ENCODE measurements around the gene GTF2H4.

GTF2H4 gene

DNA sequence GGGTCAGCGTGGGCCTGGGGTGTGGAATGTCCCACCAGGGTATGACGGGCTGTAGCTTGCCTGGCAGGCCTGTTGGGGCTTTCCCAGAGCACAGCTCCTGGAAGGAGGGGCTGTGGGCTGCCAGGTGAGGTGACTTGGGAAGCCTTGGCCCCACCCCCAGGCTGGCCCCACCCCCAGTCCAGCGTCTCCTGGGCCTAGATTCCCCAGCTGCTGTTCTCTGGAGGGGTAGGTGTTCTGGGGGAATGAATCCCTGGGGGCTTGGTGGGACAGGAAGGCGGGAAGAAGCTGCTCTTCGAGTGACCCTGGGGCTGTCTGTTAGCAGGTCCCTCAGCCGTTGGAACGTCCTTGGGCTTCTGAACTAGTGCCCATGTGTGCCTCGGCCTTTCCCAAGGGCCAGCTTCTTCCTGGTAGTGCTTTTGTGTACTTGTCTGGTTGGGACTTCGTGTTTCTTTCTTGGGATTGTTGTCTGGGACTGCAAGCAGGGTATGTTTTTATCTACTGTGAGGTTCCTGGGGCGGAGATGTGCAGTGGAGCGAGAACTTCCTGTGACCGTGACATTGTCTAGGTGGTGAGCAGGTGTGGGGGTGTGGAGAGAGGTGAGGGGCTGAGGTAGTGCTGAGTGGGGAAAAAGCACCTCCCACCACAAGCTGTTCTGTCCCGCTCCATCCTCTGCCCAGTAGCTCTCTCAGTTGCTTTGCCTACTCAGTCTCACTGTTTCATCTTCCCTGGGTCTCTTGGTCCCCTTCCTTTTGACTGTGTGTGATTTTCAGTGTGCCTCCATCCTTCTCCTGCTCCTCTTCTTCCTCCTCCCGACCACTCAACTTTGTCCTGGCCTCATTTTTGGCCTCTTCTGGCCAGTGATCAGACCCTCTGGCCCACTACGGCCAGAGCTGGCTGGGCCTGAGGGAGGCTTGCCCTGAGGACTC lies 25.0 kb upstream of the GTF2H4 start:
- DNase-seq, result no peak

DNA sequence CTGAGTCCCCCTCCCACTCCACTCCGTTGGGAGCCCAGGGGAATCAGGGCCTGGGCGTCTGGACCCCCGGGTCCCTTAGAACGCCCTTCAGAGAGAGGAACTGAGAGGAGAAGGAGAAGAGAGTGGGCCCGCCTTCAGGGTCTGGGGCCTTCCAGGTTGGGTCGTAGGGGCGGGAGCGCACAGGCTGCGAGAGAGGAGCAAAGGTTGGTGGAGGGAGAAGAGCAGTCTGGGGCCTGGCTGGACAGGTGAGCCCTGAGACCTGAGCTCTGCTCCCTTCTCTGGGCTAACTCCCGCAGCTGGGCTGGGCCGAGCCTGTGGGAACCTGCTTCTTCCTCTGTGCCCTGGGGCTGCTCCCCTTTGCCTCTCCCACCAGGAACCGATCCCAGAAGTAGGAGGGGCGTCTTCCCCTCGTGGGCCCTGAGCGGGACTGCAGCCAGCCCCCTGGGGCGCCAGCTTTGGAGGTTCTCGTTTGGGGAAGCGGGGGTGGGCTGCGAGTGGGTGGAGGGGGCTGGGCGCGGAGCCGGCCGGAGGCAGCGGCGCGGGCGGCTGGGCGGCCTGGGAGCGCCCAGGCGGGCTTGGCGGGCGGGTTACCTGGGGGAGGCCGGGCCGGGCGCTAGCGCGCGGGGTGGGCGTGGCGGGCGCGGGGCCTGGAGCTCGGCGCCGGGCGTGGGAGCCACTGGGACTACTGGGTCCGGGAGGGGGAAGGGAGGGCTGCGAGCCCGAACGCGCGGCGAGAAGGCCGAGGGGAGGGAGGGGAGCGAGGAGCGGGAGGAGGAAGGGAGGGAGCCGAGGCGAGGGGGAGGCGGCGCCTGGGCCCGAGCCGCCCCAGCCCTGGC lies 24.1 kb upstream of the GTF2H4 start, which contains the start of gene DDR1:
Gene DDR1 (plus strand): TSS at position 835 of the 836 bp plus-strand sequence. CDS start 4,211 bp downstream, outside the sequence.
- DNase-seq, result peak; percentile 32

GRCh38 chr6:30884521-30885480 lies 23.2 kb upstream of the GTF2H4 start:
- no peak for DNase-seq

DNA sequence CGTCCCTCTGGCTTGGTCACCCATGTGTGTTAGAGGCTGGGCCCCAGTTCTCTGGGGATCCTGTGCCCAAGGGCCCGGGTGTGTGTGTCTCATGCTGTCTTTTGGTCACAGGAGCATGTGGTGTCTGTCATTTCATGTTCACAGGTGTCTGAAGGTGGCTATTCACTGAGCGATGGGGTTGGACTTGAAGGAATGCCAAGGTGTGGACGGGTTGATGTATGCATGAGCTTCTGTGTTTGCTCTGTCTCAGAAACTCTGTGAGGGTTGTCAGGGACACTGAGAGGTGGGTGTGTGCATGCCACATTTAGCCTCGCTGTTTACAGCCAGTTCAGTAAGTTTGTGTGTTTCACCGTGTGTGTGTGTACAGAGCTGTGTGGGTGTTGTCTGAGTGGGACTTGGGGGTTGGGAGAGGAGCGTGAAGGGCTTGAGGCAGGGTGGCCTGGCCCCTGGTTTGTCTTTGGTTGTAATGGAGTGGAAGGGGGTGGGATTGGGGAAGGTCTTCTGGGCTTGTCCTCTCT lies 22.5 kb upstream of the GTF2H4 start:
- DNase-seq, result no peak

GRCh38 chr6:30885999-30886896 lies 21.8 kb upstream of the GTF2H4 start:
- no peak for DNase-seq

DNA sequence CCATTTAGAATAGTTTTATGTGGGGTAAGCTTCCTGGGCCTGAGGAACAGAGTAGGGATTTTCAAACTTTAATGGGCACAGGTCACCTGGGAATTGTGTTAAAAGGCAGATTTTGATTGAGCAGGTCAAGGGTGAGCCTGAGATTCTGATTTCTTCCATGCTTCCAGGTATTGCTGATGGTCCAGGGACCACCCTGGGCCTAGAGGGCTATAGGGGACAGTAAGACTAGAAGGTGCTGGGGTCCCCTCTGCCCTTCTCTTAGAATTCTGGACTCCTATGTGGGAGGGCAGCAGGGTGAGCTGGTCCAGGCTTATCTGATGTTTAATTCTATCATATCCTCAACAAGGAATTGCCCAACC lies 21.1 kb upstream of the GTF2H4 start:
- DNase-seq, result no peak

DNA sequence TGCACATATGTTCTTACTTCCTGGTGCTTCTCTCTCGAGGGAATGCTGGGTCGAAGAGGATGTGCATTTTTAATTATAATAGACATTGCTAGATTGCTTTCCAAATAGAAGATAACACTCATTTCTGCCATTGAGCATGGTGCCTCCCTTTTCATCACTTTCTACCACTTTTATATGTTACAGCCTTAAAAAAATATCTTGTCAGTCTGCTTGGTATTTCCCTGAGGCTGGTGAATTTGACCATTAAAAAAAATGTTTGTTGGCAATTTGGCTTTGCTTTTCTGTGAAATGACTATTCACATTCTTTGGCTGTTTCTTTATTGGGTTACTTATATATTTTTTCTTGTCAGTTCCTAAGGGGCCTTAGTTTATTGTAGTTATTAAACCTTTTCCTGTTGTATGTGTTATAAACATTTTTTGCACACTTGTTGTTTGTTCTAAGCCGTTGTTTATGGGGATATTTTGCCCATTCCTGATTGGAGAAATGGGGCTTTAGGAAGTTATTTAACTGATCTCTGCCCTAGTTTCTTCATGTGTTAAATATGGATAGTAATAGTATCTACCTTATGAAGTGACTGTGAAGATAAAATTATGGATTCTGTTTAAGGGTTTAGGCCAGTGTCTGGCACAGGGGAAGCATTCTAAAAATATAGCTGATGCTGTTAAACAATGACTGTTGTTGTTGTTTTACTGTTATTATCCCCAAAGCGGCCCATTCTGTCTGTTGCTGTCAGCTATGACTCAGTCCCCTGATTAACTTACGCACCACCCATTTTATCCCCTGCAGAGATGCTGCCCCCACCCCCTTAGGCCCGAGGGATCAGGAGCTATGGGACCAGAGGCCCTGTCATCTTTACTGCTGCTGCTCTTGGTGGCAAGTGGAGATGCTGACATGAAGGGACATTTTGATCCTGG lies 19.8 kb upstream of the GTF2H4 start:
- no peak for DNase-seq

DNA sequence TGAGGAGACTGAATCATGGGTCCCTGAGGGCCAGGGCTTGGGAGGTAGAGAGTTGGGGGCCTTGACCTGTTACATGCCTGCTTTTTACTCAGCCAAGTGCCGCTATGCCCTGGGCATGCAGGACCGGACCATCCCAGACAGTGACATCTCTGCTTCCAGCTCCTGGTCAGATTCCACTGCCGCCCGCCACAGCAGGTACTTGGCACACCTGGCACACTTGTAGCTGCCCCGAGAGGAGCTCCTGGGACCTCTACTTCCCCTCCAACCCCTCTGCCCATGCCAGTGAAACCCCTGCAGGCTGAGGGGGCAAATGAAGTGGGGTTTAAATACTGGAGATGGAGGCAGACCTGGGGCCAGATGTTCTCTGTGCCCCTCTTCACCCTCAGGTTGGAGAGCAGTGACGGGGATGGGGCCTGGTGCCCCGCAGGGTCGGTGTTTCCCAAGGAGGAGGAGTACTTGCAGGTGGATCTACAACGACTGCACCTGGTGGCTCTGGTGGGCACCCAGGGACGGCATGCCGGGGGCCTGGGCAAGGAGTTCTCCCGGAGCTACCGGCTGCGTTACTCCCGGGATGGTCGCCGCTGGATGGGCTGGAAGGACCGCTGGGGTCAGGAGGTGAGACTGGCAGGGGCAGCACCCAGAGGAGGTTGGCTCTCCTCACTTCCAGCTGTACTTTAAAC lies 19.1 kb upstream of the GTF2H4 start:
- DNase-seq, result no peak

- DNase-seq, result no peak
Measured at GRCh38 chr6:30889496-30889885, 18.5 kb upstream of the GTF2H4 start.

DNA sequence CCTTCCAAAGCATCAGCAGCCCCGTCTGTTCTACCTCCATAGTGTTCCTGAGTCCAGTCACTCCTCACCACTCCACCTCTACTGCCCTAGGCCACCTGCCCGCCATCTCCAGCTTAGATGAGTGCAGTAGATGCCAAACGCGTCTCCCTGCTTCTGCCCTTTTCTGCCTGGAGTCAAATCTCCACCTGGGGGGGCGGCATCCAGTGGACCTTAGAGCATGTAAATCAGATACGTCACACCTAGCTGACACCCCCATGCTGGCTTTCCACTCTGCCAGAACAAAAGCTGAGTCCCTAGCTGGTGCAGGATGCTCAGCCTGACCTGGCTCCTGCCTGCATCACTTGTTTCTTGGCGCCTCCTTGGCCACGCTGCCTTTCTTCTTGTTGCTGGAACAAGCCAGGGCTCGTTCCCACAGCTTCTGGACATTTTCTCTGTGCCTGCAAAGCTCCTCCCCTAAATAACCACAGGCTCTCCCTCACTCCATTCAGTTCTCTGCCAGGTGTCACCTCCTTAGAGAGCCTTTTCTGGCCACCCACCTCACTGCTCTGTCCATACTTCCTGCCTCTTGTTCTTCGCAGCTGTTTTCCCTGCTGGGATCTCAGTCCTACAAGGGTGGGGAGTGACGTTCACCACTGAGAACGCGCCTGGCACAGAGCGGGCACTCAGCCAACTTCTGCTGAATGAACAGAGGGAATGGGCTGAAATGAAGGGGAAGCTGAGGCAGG lies 17.9 kb upstream of the GTF2H4 start:
- DNase-seq, result no peak

GRCh38 chr6:30890646-30891449 lies 17.2 kb upstream of the GTF2H4 start:
- no peak for DNase-seq

- DNase-seq, result no peak
Measured at GRCh38 chr6:30891450-30891723, 16.6 kb upstream of the GTF2H4 start.

GRCh38 chr6:30891816-30892538 lies 16.0 kb upstream of the GTF2H4 start:
- no peak for DNase-seq

- no peak for DNase-seq
Measured at GRCh38 chr6:30893001-30893591, 14.9 kb upstream of the GTF2H4 start.

- DNase-seq, result no peak
Measured at GRCh38 chr6:30893666-30894065, 14.3 kb upstream of the GTF2H4 start.

- DNase-seq, result no peak
Measured at GRCh38 chr6:30894381-30894780, 13.6 kb upstream of the GTF2H4 start.

GRCh38 chr6:30894935-30895334 lies 13.1 kb upstream of the GTF2H4 start:
- DNase-seq, result no peak
